HCT116 (cell line): Measurements from ENCODE around the gene XYLT1. TPM values are rescaled to one million over a fixed set of nuclear protein-coding genes. Genes with fewer than 3 reads are reported as not detected.

Experiments used
- ATAC-seq: fragments of 200-7000 bp; cut with Tn5 transposase; 2 replicates; pipeline ENCODE4 v1.9.1; 2020; ENCODE audit warnings: mild to moderate bottlenecking, moderate library complexity
- BruUV-seq: library from RNA; stranded (reverse); fragments of 400-500 nt; replicated peaks from 2 replicates; lab custom pipeline; 2021; lab: Mats Ljungman, UMichigan
- CTCF ChIA-PET: fragments of 300-600 bp; sonication (Branson Sonifier 250); formaldehyde crosslinking; loops from one replicate; lab custom pipeline; 2021; ENCODE audit warnings: antibody characterized with exemption; lab: Charles Lee
- POLR2A ChIA-PET: fragments of 300-600, 350-600 bp; sonication (Branson Sonifier 250); formaldehyde crosslinking; loops from one replicate; lab custom pipeline; 2021; ENCODE audit warnings: antibody characterized with exemption; lab: Charles Lee
- RAD21 ChIA-PET, 2 experiments: fragments of 300-600 bp; sonication (Branson Sonifier 250); formaldehyde crosslinking; loops; one replicate each; lab custom pipeline; 2023; ENCODE audit warnings: low total read pairs in 2 of 2; ENCODE audit not compliant: uncharacterized antibody in 2 of 2, unreplicated experiment in 2 of 2, low non-redundant PET in 1 of 2; lab: Charles Lee
- DNase-seq: peaks from one replicate; pipeline ENCODE4 v3.0.0-alpha.2; 2010; ENCODE audit warnings: low read depth, low spot score
- H2AFZ ChIP-seq: fragments of 200-600 bp; shearing (Covaris generic), sonication (generic); 2 replicates; pipeline ENCODE4 v1.6.1; 2017; ENCODE audit warnings: low read depth, mixed run types, mixed read lengths, antibody characterized with exemption, low read length; ENCODE audit not compliant: poor library complexity, severe bottlenecking
- H3K27ac ChIP-seq: 2 replicates; pipeline ENCODE4 v1.5.1; 2012; ENCODE audit warnings: low read depth, low read length
- H3K27me3 ChIP-seq: fragments of 200-600 bp; sonication (generic); 2 replicates; pipeline ENCODE4 v1.6.1; 2016; ENCODE audit warnings: mixed run types, low read length, mixed read lengths; ENCODE audit not compliant: insufficient read depth
- H3K36me3 ChIP-seq, 2 experiments: fragments of 200-500 bp in 1 of 2; fragments of 200-600 bp in 1 of 2; sonication (Bioruptor generic) in 1 of 2; sonication (generic) in 1 of 2; 2 replicates each; pipeline versions ENCODE4 v1.5.1 to v1.6.1; 2014 to 2016; ENCODE audit warnings: low read length in 2 of 2, inconsistent platforms in 1 of 2, mixed read lengths in 1 of 2, mixed run types in 1 of 2; ENCODE audit not compliant: insufficient read depth in 2 of 2, control insufficient read depth in 1 of 2
- H3K4me1 ChIP-seq, 2 experiments: fragments of 200-600 bp in 1 of 2; sonication (generic) in 1 of 2; 2 replicates each; pipeline versions ENCODE4 v1.5.1 to v1.6.1; 2012 to 2017; ENCODE audit warnings: low read length in 2 of 2, inconsistent platforms in 1 of 2, mild to moderate bottlenecking in 1 of 2, mixed read lengths in 1 of 2, mixed run types in 1 of 2, moderate library complexity in 1 of 2; ENCODE audit not compliant: insufficient read depth in 2 of 2, control insufficient read depth in 1 of 2
- H3K4me2 ChIP-seq: fragments of 200-600 bp; sonication (generic); 2 replicates; pipeline ENCODE4 v1.6.1; 2017; ENCODE audit warnings: mixed run types, low read length, mixed read lengths
- H3K4me3 ChIP-seq, 2 experiments: fragments of 200-600 bp in 1 of 2; sonication (generic) in 1 of 2; replicated peaks in 1 of 2; 2 replicates each; pipeline ENCODE4 v1.5.1; 2011 to 2016; ENCODE audit warnings: low read length in 2 of 2, control low read depth in 1 of 2, low read depth in 1 of 2, mild to moderate bottlenecking in 1 of 2, mixed read lengths in 1 of 2, mixed run types in 1 of 2
- H3K79me2 ChIP-seq: fragments of 200-600 bp; sonication (generic); 2 replicates; pipeline ENCODE4 v1.6.1; 2017; ENCODE audit warnings: mild to moderate bottlenecking, mixed run types, low read length, moderate library complexity, mixed read lengths; ENCODE audit not compliant: insufficient read depth
- H3K9ac ChIP-seq: fragments of 200-600 bp; sonication (generic); 2 replicates; pipeline ENCODE4 v1.6.1; 2016; ENCODE audit warnings: low read length, mixed read lengths
- H3K9me2 ChIP-seq: fragments of 200-600 bp; sonication (generic), shearing (Covaris generic); 2 replicates; pipeline ENCODE4 v1.6.1; 2017; ENCODE audit warnings: mixed run types, mild to moderate bottlenecking, moderate library complexity; ENCODE audit not compliant: insufficient read depth
- H3K9me3 ChIP-seq, 2 experiments: fragments of 200-500 bp in 1 of 2; fragments of 200-600 bp in 1 of 2; sonication (Bioruptor generic) in 1 of 2; sonication (generic) in 1 of 2; 2 replicates each; pipeline ENCODE4 v1.6.1; 2014 to 2017; ENCODE audit warnings: low read length in 2 of 2, mixed read lengths in 2 of 2, inconsistent platforms in 1 of 2, low read depth in 1 of 2, mild to moderate bottlenecking in 1 of 2, mixed run types in 1 of 2, moderate library complexity in 1 of 2; ENCODE audit not compliant: control insufficient read depth in 1 of 2, insufficient read depth in 1 of 2
- H4K20me1 ChIP-seq: fragments of 200-600 bp; sonication (generic), shearing (Covaris generic); 2 replicates; pipeline ENCODE4 v1.6.1; 2017; ENCODE audit warnings: mixed run types, mild to moderate bottlenecking, moderate library complexity; ENCODE audit not compliant: insufficient read depth
- EZH2phosphoT487 ChIP-seq: fragments of 200-600 bp; IDR thresholded peaks from 2 replicates; pipeline ENCODE4 v1.6.1; 2018; ENCODE audit warnings: antibody characterized with exemption, borderline replicate concordance
- POLR2A ChIP-seq: IDR thresholded peaks from 2 replicates; pipeline ENCODE4 v1.7.0; 2011; ENCODE audit warnings: borderline replicate concordance; ENCODE audit not compliant: insufficient read depth, insufficient read length; ENCODE audit errors: extremely low read depth
- RAD21 ChIP-seq: IDR thresholded peaks from 2 replicates; pipeline ENCODE4 v1.6.1; 2012; ENCODE audit warnings: low read depth, mild to moderate bottlenecking
- SP1 ChIP-seq: IDR thresholded peaks from 2 replicates; pipeline ENCODE4 v1.6.1; 2012; ENCODE audit warnings: low read depth
- TCF7L2 ChIP-seq: IDR thresholded peaks from 2 replicates; pipeline ENCODE4 v1.7.0; 2011; ENCODE audit warnings: borderline replicate concordance, inconsistent platforms; ENCODE audit not compliant: insufficient read depth, insufficient read length; ENCODE audit errors: extremely low read depth
- YY1 ChIP-seq: IDR thresholded peaks from 2 replicates; pipeline ENCODE4 v1.6.1; 2011; ENCODE audit warnings: low read length, low read depth, moderate library complexity, mild to moderate bottlenecking; ENCODE audit not compliant: insufficient replicate concordance; ENCODE audit errors: extremely low read depth
- intact Hi-C: fragments of 100-400 bp; cut with micrococcal nuclease; formaldehyde crosslinking; loops from 2 replicates; pipeline ENCODE4 v1.10.0; 2022
- total RNA-seq: library from RNA; stranded (reverse); gene quantifications from one replicate; pipeline ENCODE4 v1.2.1, GENCODE V29; 2021; ENCODE audit not compliant: unreplicated experiment
- TF ChIP-seq, protein P1 (sequence below), 3 experiments: fragments of 200-600 bp in 1 of 3; sonication (generic) in 1 of 3; IDR thresholded peaks in 2 of 3; conservative IDR thresholded peaks in 1 of 3; 2 replicates each; pipeline ENCODE4 v1.5.1; 2012 to 2017; ENCODE audit warnings: low read depth in 2 of 3, low read length in 2 of 3, antibody characterized with exemption in 1 of 3, borderline replicate concordance in 1 of 3, control low read depth in 1 of 3, mild to moderate bottlenecking in 1 of 3, mixed read lengths in 1 of 3, mixed run types in 1 of 3, moderate library complexity in 1 of 3; ENCODE audit not compliant: insufficient read depth in 1 of 3
- TF ChIP-seq, protein P2 (sequence below): IDR thresholded peaks from 2 replicates; pipeline ENCODE4 v1.6.1; 2011; ENCODE audit warnings: mild to moderate bottlenecking, low read length, moderate library complexity; ENCODE audit not compliant: insufficient replicate concordance; ENCODE audit errors: extremely low read depth

Gene XYLT1
- total RNA-seq, 1 experiment from 2014 or later = 4.5 TPM

DNA sequence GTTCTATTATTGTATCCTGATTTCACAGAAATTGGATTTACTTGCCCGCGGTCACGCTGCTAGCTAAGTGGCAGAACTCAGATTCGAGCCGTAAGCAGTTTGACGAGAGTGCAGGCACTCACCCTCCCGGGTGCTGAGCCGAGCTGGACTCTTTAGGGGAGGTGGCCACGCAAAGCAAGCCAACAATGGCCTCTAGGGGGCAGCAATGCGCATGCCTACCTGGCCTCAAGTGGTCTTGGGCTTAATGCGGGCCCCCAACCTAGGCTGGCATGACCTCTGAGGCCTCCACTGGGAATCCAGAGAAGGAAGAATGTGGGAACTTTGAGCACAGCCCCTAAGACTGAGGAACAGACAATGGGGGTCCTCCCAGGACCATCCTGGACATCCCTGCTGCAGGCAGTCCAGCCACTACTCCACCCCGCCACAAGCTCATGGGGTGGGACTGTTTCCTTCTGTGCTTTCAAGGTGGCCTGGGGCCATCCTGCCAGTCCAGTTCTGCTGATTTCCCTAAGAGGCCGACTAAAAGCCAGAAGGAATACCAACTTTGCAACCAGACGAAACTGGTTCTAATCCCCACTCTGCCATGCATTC is 276.5 kb downstream of the XYLT1 start:
- RAD21 ChIA-PET = no interaction called here
- peak; percentile 88 for ATAC-seq
- no peak overlapping the region for H3K9ac ChIP-seq
- H3K9me2 ChIP-seq = no peaks in the 10 kb centered on the region
- TF ChIP-seq SP1 (no peak), RAD21 (peak; percentile 53)
- TF ChIP-seq, protein P1, sequence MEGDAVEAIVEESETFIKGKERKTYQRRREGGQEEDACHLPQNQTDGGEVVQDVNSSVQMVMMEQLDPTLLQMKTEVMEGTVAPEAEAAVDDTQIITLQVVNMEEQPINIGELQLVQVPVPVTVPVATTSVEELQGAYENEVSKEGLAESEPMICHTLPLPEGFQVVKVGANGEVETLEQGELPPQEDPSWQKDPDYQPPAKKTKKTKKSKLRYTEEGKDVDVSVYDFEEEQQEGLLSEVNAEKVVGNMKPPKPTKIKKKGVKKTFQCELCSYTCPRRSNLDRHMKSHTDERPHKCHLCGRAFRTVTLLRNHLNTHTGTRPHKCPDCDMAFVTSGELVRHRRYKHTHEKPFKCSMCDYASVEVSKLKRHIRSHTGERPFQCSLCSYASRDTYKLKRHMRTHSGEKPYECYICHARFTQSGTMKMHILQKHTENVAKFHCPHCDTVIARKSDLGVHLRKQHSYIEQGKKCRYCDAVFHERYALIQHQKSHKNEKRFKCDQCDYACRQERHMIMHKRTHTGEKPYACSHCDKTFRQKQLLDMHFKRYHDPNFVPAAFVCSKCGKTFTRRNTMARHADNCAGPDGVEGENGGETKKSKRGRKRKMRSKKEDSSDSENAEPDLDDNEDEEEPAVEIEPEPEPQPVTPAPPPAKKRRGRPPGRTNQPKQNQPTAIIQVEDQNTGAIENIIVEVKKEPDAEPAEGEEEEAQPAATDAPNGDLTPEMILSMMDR (IDR thresholded peaks at IDR 0.05 in 2 of 3, conservative IDR thresholded peaks at IDR 0.05 in 1 of 3; ENCODE audit: borderline replicate concordance in 1 of 3, insufficient read depth in 1 of 3, low read depth in 2 of 3, low read length in 2 of 3) = peak; percentile 15 to 89 (median 89); a peak in 5 of 6 replicates
- H3K27ac ChIP-seq = no peak overlapping the region
- H3K4me1 ChIP-seq = no peaks in the 10 kb centered on the region
- H3K4me3 ChIP-seq = no peak overlapping the region
- no peak overlapping the region for H3K4me2 ChIP-seq
- POLR2A ChIA-PET = no interaction called here
- H2AFZ ChIP-seq = no peak overlapping the region
- no peaks in the 10 kb centered on the region for H3K79me2 ChIP-seq
- no peaks in the 10 kb centered on the region for H3K27me3 ChIP-seq
- no TSS peak for BruUV-seq
- H3K9me3 ChIP-seq = no peaks in the 10 kb centered on the region
- CTCF ChIA-PET = interaction anchor here (1.3 kb wide), 2 partner anchors 10 to 274 kb away, joined by 6 to 11 read pairs; no protein-coding TSS in a partner anchor
- H3K36me3 ChIP-seq = no peaks in the 10 kb centered on the region
- intact Hi-C loops = no loop called here
- H4K20me1 ChIP-seq = no peaks in the 10 kb centered on the region
- DNase-seq = peak; percentile 24

DNA sequence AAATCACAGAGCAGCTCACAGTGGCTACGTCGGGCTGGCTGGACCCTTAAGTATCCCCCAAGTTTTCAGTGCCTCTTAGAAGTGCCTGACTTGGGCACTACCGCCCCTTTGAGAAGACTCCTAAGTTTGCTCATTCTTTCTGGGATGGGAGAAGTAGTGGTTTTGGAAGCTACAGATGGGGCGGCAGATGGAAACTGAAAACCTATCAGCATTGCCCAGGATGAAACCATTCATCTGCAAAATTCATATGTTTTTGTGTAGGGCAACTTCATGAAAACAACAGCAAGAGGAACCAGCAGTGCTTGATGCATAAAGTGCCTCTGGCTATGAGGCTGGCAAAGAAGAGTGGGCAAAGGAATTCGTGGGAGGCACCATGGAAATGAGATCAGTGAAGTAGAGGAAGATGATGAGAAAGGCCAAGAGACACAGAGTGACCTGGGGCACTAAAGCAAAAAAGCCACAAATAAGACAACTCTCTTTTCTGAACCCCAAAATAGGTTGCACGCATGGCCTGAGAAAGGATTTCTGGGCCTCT is 277.1 kb downstream of the XYLT1 start:
- RAD21 ChIA-PET = no interaction called here
- H3K9ac ChIP-seq = no peak overlapping the region
- intact Hi-C loops = no loop called here
- H3K4me3 ChIP-seq = no peak overlapping the region
- BruUV-seq = no TSS peak
- CTCF ChIA-PET = interaction anchor here (1.3 kb wide), 2 partner anchors 11 to 274 kb away, joined by 6 to 11 read pairs; no protein-coding TSS in a partner anchor
- H3K9me3 ChIP-seq = no peaks in the 10 kb centered on the region
- H3K27ac ChIP-seq = no peak overlapping the region
- no peak overlapping the region for H2AFZ ChIP-seq
- H3K4me2 ChIP-seq = no peak overlapping the region
- no peak for DNase-seq
- no peak for TF ChIP-seq SP1
- no peak for TF ChIP-seq TCF7L2
- no peak for TF ChIP-seq YY1
- no peak for TF ChIP-seq EZH2phosphoT487
- TF ChIP-seq, protein P2, sequence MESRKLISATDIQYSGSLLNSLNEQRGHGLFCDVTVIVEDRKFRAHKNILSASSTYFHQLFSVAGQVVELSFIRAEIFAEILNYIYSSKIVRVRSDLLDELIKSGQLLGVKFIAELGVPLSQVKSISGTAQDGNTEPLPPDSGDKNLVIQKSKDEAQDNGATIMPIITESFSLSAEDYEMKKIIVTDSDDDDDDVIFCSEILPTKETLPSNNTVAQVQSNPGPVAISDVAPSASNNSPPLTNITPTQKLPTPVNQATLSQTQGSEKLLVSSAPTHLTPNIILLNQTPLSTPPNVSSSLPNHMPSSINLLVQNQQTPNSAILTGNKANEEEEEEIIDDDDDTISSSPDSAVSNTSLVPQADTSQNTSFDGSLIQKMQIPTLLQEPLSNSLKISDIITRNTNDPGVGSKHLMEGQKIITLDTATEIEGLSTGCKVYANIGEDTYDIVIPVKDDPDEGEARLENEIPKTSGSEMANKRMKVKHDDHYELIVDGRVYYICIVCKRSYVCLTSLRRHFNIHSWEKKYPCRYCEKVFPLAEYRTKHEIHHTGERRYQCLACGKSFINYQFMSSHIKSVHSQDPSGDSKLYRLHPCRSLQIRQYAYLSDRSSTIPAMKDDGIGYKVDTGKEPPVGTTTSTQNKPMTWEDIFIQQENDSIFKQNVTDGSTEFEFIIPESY = no peak
- TF ChIP-seq, protein P1 (IDR thresholded peaks at IDR 0.05 in 2 of 3, conservative IDR thresholded peaks at IDR 0.05 in 1 of 3; ENCODE audit: borderline replicate concordance in 1 of 3, insufficient read depth in 1 of 3, low read depth in 2 of 3, low read length in 2 of 3) = no peak
- no peak for TF ChIP-seq POLR2A
- TF ChIP-seq, all 23 proteins: peak for 0
- POLR2A ChIA-PET = no interaction called here
- no peaks in the 10 kb centered on the region for H3K9me2 ChIP-seq
- no peaks in the 10 kb centered on the region for H3K79me2 ChIP-seq
- H4K20me1 ChIP-seq = no peaks in the 10 kb centered on the region
- no peak for ATAC-seq
- no peaks in the 10 kb centered on the region for H3K4me1 ChIP-seq
- no peaks in the 10 kb centered on the region for H3K27me3 ChIP-seq
- no peaks in the 10 kb centered on the region for H3K36me3 ChIP-seq
